Neural cell (in vitro differentiated cells): ENCODE results near the gene SPDYE1.

Source experiments
- CTCF ChIP-seq: fragments of 450-650 bp; IDR thresholded peaks from 2 replicates; pipeline ENCODE4 v1.5.1; 2014; ENCODE audit warnings: antibody characterized with exemption, mild to moderate bottlenecking, moderate library complexity; ENCODE audit not compliant: poor library complexity, severe bottlenecking
- EZH2 ChIP-seq: fragments of 200-600, 300-800 bp; shearing (Covaris generic), sonication (generic); IDR thresholded peaks from 2 replicates; pipeline ENCODE4 v1.6.1; 2014; ENCODE audit warnings: antibody characterized with exemption, low read length, borderline replicate concordance, mild to moderate bottlenecking; ENCODE audit not compliant: insufficient read depth, poor library complexity, severe bottlenecking
- MXI1 ChIP-seq: fragments of 450-650 bp; conservative IDR thresholded peaks from 2 replicates; pipeline ENCODE4 v1.6.1; 2014; ENCODE audit warnings: antibody characterized with exemption, mild to moderate bottlenecking; ENCODE audit not compliant: poor library complexity, severe bottlenecking
- POLR2AphosphoS5 ChIP-seq: IDR thresholded peaks from 2 replicates; pipeline ENCODE4 v1.6.1; 2012
- TAF1 ChIP-seq: IDR thresholded peaks from 2 replicates; pipeline ENCODE4 v1.6.1; 2012; ENCODE audit warnings: low read depth

GRCh38 chr7:44057849-44058758 is 60.4 kb downstream of the SPDYE1 start:
- TF ChIP-seq EZH2: no peak
- no peak for TF ChIP-seq POLR2AphosphoS5
- no peak for TF ChIP-seq MXI1
- TF ChIP-seq CTCF: no peak
- TF ChIP-seq TAF1: no peak
